ENCODE measurements around the gene TGFBI.

The TGFBI gene

GRCh38 chr5:136022965-136023364 lies 5.8 kb upstream of the TGFBI start:
- H3K36me3 ChIP-seq (ENCODE audit: low read length): no peaks in the 10 kb centered on the region
- H3K79me2 ChIP-seq (ENCODE audit: insufficient read depth, low read length): no peaks in the 10 kb centered on the region
- no peaks in the 10 kb centered on the region for H3K9me2 ChIP-seq (replicated peaks; ENCODE audit: insufficient read depth, low read length)
- no peak overlapping the region for H3K4me3 ChIP-seq (ENCODE audit: insufficient read depth, low read length, poor library complexity, severe bottlenecking)
- no peaks in the 10 kb centered on the region for H3F3A ChIP-seq (ENCODE audit: insufficient read depth)
- TF ChIP-seq EZH2phosphoT487 (conservative IDR thresholded peaks at IDR 0.05; ENCODE audit: low read length): no peak
- no peak for TF ChIP-seq CTCF (IDR thresholded peaks at IDR 0.05; ENCODE audit: insufficient read depth, low read length, poor library complexity, severe bottlenecking)
- no peaks in the 10 kb centered on the region for H4K20me1 ChIP-seq (ENCODE audit: low read depth, low read length)
- H3K4me2 ChIP-seq (ENCODE audit: low read depth, low read length, poor library complexity, severe bottlenecking): no peak overlapping the region
- H3K27me3 ChIP-seq (ENCODE audit: low read length): no peaks in the 10 kb centered on the region
- no peak overlapping the region for H3K27ac ChIP-seq (ENCODE audit: low read depth, low read length)
- H3K9ac ChIP-seq (ENCODE audit: low read length): no peak overlapping the region
- no peak overlapping the region for H2AFZ ChIP-seq (ENCODE audit: low read depth, low read length, severe bottlenecking)
- no peaks in the 10 kb centered on the region for H3K9me3 ChIP-seq (ENCODE audit: insufficient read depth, low read length)

- Histone ChIP-seq H3K9ac (ENCODE audit: low read length) (no peak overlapping the region), H3K9me2 (replicated peaks; ENCODE audit: insufficient read depth, low read length) (no peaks in the 10 kb centered on the region), H3K27me3 (ENCODE audit: low read length) (no peaks in the 10 kb centered on the region), H3K4me2 (ENCODE audit: low read depth, low read length, poor library complexity, severe bottlenecking) (no peak overlapping the region), H4K20me1 (ENCODE audit: low read depth, low read length) (no peaks in the 10 kb centered on the region), H3F3A (ENCODE audit: insufficient read depth) (no peaks in the 10 kb centered on the region), H3K9me3 (ENCODE audit: insufficient read depth, low read length) (no peaks in the 10 kb centered on the region), H3K36me3 (ENCODE audit: low read length) (no peaks in the 10 kb centered on the region), H2AFZ (ENCODE audit: low read depth, low read length, severe bottlenecking) (no peak overlapping the region), H3K4me3 (ENCODE audit: insufficient read depth, low read length, poor library complexity, severe bottlenecking) (no peak overlapping the region), H3K27ac (ENCODE audit: low read depth, low read length) (no peak overlapping the region), H3K79me2 (ENCODE audit: insufficient read depth, low read length) (no peaks in the 10 kb centered on the region)
- no peak for TF ChIP-seq CTCF (IDR thresholded peaks at IDR 0.05; ENCODE audit: insufficient read depth, low read length, poor library complexity, severe bottlenecking)
- TF ChIP-seq EZH2phosphoT487 (conservative IDR thresholded peaks at IDR 0.05; ENCODE audit: low read length): no peak
These were observed 4.7 kb upstream of the TGFBI start for GRCh38 chr5:136023958-136024541.

GRCh38 chr5:136025900-136026299 lies 2.9 kb upstream of the TGFBI start:
- no peak overlapping the region for H3K27ac ChIP-seq (ENCODE audit: low read depth, low read length)
- no peaks in the 10 kb centered on the region for H3K79me2 ChIP-seq (ENCODE audit: insufficient read depth, low read length)
- H3K4me3 ChIP-seq (ENCODE audit: insufficient read depth, low read length, poor library complexity, severe bottlenecking): no peak overlapping the region
- no peak overlapping the region for H3K9ac ChIP-seq (ENCODE audit: low read length)
- no peaks in the 10 kb centered on the region for H3K9me2 ChIP-seq (replicated peaks; ENCODE audit: insufficient read depth, low read length)
- no peaks in the 10 kb centered on the region for H3K36me3 ChIP-seq (ENCODE audit: low read length)
- H3K27me3 ChIP-seq (ENCODE audit: low read length): no peaks in the 10 kb centered on the region
- H3K4me2 ChIP-seq (ENCODE audit: low read depth, low read length, poor library complexity, severe bottlenecking): no peak overlapping the region
- H4K20me1 ChIP-seq (ENCODE audit: low read depth, low read length): no peaks in the 10 kb centered on the region
- H3K9me3 ChIP-seq (ENCODE audit: insufficient read depth, low read length): no peaks in the 10 kb centered on the region
- no peaks in the 10 kb centered on the region for H3F3A ChIP-seq (ENCODE audit: insufficient read depth)
- H2AFZ ChIP-seq (ENCODE audit: low read depth, low read length, severe bottlenecking): no peak overlapping the region
- TF ChIP-seq CTCF (IDR thresholded peaks at IDR 0.05; ENCODE audit: insufficient read depth, low read length, poor library complexity, severe bottlenecking) (no peak), EZH2phosphoT487 (conservative IDR thresholded peaks at IDR 0.05; ENCODE audit: low read length) (no peak)

Measured in SU-DHL-6 (cell line).